WI38 (cell line): Measurements from ENCODE around the gene NKX2-1.

Source experiments
- H3K4me3 ChIP-seq: 2 replicates; pipeline ENCODE4 v1.5.1; 2011; ENCODE audit warnings: low read depth, mild to moderate bottlenecking, control low read depth, low read length
- TF ChIP-seq, protein P1 (sequence below): IDR thresholded peaks from 2 replicates; pipeline ENCODE4 v1.5.1; 2012; ENCODE audit warnings: low read depth, mild to moderate bottlenecking, control low read depth, low read length

Gene NKX2-1

DNA sequence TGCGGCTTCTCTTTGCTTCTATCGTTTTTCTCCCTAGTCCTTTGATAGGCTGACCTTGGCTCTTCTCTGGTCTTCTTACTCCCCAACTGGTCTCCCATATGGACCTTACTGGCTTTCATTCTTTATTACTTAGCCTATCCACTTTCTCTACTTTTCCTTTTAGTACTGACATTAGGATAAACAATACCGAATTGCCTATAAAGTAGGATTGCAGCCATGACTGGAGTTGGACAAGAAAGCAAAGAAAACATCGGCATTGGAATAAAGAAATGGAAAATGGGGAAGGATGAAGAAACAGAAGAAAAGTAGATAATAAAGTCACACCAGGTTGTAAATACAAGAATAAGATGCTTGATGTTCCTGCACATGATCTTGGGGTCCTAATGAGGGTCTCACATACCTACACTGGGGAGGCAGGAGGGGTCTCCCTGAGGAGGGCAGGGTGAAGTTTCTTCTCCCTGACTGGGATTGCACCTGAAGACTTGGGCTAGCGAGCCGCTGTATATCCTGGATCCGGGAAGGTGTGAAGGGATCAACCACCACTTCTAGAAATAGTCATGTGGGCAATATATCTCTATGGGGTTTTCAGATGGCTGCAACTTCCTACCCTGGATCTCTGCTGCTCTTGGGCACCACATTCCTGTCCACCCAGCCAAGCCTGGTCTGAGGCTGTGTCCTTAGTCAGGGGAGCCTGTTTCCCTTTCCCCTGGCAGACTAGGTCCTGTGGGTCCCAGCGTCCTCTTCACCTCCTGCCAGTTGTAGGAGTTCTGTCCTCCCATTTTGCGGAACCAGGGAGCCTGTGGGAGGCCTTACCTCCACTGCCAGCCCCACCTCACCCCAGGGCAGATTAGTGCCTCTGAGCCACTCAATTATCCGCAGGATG is 13.1 kb downstream of the NKX2-1 start:
- no peak overlapping the region for H3K4me3 ChIP-seq
- TF ChIP-seq, protein P1, sequence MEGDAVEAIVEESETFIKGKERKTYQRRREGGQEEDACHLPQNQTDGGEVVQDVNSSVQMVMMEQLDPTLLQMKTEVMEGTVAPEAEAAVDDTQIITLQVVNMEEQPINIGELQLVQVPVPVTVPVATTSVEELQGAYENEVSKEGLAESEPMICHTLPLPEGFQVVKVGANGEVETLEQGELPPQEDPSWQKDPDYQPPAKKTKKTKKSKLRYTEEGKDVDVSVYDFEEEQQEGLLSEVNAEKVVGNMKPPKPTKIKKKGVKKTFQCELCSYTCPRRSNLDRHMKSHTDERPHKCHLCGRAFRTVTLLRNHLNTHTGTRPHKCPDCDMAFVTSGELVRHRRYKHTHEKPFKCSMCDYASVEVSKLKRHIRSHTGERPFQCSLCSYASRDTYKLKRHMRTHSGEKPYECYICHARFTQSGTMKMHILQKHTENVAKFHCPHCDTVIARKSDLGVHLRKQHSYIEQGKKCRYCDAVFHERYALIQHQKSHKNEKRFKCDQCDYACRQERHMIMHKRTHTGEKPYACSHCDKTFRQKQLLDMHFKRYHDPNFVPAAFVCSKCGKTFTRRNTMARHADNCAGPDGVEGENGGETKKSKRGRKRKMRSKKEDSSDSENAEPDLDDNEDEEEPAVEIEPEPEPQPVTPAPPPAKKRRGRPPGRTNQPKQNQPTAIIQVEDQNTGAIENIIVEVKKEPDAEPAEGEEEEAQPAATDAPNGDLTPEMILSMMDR: no peak

DNA sequence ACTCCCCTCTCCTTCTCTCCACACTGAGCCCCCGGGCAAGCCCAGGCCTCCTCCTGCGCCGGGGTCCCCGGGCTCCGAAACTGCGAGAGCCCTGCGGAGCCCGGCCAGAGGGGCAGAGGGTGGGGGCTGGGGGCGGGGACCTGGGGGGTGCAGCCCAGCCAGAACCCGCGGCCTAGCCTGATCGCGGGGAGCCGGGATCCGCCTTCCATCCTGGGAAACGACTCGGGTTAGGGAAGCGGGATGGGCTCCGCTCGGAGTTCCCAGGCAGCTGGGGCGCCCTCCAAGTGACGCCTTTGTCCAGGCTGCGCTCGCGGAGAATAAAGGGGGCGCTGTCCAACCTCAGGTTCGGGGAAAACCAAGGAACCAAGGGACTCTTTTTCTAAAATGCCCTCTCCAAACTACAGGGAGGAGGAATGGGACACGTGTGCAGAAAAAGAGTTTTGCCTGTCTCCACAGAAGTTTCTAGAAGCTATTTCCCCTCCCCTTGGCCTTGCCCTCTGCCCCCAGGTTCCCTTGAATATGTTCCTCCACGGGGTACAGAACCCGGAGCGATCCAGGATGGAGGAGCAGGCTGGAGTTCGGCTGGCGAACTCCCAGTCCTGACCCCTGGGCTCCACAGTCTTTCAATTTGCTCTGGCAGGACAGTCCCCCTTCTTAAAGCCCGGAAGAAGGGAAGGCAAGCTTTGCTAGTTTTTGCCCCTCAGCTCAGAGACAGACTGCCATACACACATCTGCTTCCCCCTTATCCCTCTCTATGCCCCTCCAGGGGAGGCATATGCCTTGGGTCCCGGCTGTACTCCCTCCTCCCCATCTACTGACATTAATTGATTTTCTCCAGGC is 13.9 kb downstream of the NKX2-1 start:
- TF ChIP-seq, protein P1: no peak
- no peak overlapping the region for H3K4me3 ChIP-seq

DNA sequence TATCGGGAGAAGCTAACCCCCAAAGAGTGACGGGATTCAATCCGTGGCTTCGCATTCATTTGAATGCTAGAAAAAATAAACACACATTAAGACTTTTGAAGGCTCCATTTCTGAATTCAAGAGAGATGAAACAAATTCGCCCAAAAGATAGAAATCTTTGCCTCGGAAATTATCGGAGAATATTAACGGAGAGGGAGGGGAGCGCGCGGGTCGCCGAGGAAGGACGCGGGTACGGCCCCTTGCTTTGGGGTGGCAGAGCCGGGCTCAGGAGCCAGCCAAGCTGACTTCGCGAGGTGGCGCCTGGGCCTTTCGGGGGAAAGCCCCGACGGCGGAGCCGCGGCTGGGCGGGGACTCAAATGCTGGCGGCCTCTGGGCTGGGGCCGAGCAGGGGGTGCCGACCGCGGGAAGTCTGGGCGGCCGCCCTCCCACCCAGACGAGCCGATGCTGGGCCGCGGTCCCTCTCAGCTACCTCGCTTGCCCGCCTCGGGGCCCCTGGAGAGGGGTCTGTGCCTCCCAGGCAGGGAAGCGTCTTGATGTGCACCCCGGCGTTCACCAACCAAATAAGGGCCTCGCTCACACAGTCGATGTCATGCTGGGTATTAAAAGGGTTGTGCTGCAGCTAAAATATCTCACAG is 14.7 kb downstream of the NKX2-1 start:
- TF ChIP-seq, protein P1: no peak
- H3K4me3 ChIP-seq: no peak overlapping the region

DNA sequence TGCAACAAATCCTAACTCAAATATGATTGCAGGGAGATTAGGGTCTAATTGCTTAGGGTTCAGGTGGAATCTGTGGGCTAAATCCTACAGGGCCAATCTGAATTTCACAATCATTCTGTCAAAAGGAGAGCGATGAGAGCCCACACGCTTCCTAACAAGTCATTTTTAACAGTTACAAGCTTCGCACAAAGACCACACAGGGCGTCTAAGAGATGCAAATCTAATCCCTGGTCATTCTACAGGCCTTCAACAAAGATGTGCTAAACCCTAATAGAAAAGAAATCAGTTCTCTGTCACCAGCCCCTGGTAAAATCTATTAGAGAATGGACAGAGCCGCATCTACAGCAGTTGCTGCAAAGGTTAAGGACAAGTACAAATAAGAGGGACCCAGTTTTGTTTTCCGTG is 15.3 kb downstream of the NKX2-1 start:
- TF ChIP-seq, protein P1: no peak

DNA sequence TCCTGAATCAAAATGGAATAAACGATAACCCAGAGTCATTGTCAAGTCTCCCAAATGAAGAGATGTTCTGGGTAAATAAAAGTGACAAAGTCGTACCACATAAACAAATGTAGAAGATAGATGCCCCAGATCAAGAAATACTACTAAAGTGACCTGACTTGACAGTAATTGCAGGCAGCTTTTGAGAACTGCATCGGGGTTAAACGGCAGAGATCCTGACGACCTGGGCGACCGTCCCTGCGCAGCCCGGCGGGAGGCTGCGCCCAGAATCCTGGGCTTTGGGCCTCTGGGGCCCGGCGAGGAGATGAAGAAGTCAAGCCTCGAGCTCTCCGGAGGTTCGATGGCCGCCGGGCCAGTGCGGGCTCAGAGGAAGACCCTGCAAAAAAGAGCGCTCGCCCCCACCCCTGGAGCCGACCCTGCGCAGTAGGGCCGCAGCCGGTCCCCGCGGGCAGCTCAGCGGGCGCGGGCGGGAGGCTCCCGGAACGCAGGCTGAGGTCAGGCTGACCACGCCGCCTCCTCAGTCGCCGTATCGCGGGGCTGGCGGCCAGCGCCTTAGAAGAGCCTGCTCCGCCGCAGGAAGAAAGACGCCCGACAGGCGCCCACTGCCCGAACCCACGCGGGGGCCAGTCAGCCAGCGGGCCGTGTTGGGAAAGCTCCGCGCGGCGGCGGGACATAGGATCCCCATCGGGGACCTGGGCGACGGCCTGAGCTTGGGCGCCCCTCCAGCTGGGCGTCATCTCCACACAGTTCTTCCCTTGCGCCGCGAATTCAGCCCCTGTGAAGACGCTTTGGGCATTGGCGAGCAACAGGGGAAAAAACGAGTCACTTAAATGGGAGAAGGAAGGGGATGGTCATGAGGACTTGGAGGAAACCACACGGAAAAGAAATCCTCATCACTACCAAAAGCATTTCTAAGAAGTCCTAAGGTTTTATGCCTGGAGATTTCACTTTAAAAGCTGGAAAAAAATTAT is 16.0 kb downstream of the NKX2-1 start:
- no peak overlapping the region for H3K4me3 ChIP-seq
- TF ChIP-seq, protein P1: no peak

More for the DNA sequence above, 15.3 kb downstream of the NKX2-1 start:
- no peak overlapping the region for H3K4me3 ChIP-seq

DNA sequence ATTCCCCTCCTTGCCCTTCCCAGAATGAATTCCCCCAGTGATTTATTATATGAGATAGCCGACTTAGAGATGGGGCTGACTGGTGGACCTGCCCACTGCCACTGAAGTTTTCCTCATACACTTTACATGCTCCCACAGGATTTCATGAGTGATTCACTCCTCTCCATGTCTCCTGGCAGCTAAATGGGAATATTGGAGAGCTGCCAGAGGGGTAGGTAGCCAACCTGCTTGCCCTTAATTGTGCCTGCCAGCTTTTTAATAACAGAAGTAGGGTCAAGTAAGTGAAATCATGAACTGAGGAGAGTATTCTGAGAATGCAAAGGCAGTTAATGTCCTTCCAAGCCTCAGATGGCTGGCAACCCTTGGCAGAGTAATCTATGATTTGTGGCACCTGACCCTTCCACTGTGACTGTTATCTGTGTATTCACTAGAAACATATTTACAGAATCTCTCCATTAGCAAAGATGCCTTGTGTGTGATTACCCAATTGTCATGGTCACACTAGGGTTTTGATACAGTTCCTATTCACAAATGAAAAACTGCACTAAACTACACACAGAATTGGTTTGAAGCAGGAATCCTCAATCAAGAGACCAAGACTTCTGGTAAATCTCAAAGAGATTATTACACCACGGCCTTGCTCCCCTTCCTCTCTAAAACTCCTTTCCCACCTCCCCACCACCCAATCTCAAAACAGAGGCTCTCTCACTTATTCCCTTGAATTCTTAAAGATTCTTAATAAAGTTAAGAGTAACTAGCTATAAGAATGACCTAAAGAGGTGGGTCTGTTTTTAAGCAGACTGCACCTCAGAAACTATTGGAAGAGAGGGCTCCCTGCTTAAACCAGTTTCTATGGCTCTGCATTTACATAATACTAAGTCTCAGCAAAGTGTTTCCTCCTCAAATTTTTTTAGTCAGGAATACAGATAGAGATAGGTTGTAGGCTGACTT is 17.2 kb downstream of the NKX2-1 start:
- TF ChIP-seq, protein P1: no peak
- no peak overlapping the region for H3K4me3 ChIP-seq
